ENCODE measurements around the gene TRERF1. TPM values are rescaled to one million over a fixed set of nuclear protein-coding genes. Genes with fewer than 3 reads are reported as not detected.

The TRERF1 gene
- total RNA-seq, 1 donor, result 6.5 TPM

DNA sequence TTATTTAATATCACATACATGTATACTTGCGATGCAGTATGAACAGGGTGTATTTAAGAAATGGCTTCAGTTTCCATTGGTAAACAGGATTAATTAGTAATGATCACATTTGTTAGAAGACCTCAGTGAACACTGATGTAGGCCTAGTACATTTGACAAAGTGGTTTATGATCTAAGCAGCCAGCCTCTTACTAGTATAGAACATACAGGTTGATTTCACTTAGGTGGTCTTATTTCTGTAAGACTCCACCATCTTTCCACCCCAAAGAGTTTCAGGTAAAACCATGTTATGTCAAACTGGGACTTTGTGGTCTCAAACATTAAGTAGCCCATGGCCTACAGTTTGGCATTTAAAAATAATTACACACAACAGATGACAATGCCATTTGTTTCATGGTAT lies 213.9 kb downstream of the TRERF1 start:
- H3K4me3 ChIP-seq (ENCODE audit: low read depth, low read length), result no peak overlapping the region
- DNase-seq (ENCODE audit: low read depth), result no peak
- TF ChIP-seq, protein P1, sequence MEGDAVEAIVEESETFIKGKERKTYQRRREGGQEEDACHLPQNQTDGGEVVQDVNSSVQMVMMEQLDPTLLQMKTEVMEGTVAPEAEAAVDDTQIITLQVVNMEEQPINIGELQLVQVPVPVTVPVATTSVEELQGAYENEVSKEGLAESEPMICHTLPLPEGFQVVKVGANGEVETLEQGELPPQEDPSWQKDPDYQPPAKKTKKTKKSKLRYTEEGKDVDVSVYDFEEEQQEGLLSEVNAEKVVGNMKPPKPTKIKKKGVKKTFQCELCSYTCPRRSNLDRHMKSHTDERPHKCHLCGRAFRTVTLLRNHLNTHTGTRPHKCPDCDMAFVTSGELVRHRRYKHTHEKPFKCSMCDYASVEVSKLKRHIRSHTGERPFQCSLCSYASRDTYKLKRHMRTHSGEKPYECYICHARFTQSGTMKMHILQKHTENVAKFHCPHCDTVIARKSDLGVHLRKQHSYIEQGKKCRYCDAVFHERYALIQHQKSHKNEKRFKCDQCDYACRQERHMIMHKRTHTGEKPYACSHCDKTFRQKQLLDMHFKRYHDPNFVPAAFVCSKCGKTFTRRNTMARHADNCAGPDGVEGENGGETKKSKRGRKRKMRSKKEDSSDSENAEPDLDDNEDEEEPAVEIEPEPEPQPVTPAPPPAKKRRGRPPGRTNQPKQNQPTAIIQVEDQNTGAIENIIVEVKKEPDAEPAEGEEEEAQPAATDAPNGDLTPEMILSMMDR (IDR thresholded peaks at IDR 0.05; ENCODE audit: insufficient read depth, low read depth, low read length), result no peak

DNA sequence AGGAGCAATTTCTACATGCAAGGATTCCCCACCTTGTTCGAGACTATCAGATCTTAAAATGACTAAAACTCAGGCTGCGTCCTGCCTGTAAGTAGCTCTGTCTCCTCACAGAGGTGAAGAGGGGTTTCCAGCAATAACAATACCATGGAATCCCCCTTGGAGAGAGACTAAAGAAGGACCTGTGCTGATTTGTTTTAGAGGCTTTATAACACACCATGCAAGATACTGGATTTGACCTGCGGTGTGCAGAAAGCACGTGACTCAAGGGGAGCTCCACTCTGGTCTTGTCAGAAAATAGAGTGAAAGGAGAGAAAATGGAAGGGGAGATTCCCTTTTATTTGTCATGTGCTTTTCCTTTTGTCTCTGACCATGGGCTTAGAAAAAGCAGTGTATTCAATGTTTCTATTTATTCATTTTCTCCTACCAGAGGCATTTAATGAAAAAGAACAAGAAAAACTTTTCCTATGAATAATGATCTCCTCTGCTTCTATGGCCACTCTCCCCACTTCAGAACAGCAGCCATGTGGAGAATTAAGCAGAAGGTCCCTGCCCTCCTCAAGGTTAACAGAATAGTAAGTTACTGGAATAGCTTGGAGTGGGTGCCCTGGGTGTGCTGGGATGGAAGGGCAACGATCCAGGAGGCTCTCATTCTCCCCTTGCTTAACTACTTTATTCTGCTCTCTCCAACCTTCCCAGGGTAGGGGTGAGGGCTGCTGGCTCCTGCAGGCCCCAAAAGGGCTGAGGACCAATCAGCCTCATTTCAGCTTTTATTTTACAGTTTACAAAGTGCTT lies 214.8 kb downstream of the TRERF1 start:
- DNase-seq (ENCODE audit: low read depth), result no peak
- TF ChIP-seq, protein P1 (IDR thresholded peaks at IDR 0.05; ENCODE audit: insufficient read depth, low read depth, low read length), result no peak

DNA sequence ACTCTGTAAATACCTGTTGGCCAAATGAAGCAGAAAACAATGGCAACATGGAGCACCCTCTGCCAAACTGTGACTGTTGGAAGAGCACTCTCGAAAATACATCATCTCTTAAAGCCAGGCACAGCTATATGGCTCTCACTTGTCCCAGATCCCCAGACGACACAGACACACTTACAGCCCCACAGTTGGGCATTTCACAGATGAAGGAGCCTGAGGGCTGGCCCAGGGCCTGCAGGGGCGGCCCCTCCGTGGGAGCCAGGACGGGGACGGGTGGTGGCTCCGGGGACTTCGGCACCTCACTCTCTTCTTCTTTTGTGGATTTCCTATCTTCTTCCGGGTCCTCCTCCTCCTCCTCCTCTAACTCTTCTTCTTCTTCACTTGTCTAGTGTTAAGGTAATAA lies 215.7 kb downstream of the TRERF1 start:
- H3K4me3 ChIP-seq (ENCODE audit: low read depth, low read length), result no peak overlapping the region
- TF ChIP-seq, protein P1 (IDR thresholded peaks at IDR 0.05; ENCODE audit: insufficient read depth, low read depth, low read length), result no peak
- no peak for DNase-seq (ENCODE audit: low read depth)

More for the DNA sequence above, 214.8 kb downstream of the TRERF1 start:
- no peak overlapping the region for H3K4me3 ChIP-seq (ENCODE audit: low read depth, low read length)

DNA sequence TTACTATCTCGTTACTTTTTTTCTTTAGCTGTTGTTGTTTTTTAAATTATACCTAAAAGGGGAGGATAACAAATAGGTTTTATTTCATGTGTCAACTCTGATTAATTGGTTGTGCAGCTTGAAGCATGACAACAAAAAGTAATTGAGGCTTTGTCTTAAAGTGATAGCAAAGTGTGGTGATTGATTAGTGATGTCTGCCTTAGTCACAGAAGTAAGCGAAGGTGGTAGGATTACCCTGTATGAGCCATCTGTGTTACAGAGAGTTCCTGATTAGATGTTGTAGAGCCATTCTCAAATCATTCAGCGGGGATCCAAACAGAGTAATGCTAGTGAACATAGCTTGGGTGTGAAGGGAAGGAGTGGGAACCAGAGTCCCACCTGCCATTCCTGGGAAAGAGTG lies 219.7 kb downstream of the TRERF1 start:
- H3K4me3 ChIP-seq (ENCODE audit: low read depth, low read length), result no peak overlapping the region
- no peak for DNase-seq (ENCODE audit: low read depth)
- TF ChIP-seq, protein P1 (IDR thresholded peaks at IDR 0.05; ENCODE audit: insufficient read depth, low read depth, low read length), result no peak

DNA sequence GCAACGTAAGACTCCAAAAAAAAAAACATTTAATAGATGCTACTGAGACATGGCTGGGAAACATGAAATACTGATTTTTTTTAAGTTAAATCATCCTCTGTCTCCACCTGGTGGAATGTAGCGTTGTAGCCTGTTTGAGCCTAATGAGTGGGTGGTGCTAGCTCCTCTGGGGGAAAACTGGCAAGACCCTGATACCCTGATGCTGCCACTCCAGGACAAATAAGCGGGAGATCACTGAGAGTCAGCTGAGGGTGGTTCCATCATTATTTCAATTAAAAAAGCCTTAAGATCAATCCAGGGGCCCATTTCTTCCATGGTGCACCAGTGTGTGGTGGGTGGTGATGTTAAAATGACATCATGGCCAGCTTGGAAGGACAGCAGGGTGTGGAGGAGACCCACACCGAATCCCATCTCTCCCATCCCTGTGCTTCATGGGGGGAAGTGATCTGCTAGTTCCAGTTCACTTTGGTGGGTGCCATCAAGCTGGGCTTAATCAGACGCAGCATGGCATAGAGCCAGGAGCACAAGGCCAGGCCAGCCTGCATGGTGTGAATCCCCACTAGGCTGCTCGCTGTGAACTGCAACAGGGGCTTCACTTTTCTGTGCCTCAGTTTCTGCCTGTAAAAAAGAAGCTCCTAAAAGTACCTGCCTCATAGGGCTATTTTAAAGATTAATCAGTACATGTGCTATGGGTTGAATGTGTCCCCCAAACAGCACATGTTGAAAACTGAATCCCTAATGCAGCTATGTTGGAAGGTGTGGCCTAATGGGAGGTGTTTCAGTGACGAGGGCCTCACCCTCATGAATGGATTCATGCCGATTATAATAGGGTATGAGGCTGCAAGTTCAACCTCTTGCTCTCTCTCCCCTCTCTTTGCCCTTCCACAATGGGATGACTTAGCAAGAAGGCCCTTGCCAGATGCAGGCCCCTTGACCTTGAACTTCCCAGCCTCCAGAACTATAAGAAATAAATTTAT lies 221.1 kb downstream of the TRERF1 start:
- TF ChIP-seq, protein P1 (IDR thresholded peaks at IDR 0.05; ENCODE audit: insufficient read depth, low read depth, low read length), result peak; percentile 35
- DNase-seq (ENCODE audit: low read depth), result no peak
- H3K4me3 ChIP-seq (ENCODE audit: low read depth, low read length), result no peak overlapping the region

DNA sequence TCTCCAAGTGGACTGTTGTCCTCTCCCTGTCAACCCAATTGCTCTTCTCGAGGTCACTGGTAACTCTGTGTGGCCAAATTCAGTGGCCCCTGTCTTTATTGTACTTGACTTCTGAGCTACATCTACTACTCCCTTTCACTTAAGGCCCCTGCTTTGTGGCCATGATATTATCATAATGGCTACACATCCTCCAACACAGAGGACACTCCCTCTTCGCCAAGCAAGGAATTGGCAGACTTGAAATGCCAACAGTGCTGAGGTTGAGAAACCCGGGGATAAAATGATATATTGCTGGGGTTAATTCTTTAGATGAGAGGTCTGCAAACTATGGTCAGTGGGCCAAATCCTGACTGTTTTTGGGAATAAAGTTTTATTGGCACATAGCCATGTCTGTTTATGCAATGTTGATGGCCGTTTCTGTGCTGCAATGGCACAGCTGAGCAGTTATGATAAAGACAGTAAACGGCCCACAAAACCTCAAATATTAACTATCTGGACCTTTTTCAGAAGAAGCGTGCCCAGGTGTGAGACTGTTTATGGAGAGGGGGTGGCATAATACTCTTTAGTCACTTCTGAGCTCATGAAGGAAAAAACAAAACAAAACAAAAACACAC lies 222.1 kb downstream of the TRERF1 start:
- no peak for DNase-seq (ENCODE audit: low read depth)
- TF ChIP-seq, protein P1 (IDR thresholded peaks at IDR 0.05; ENCODE audit: insufficient read depth, low read depth, low read length), result no peak
- H3K4me3 ChIP-seq (ENCODE audit: low read depth, low read length), result no peak overlapping the region
